Measurements from ENCODE around the gene KRTAP5-1. TPM values are rescaled to one million over a fixed set of nuclear protein-coding genes. Genes with fewer than 3 reads are reported as not detected.
A peak's percentile ranks its signal among the peaks of the same experiment; 100 is the strongest.
"Not testable (repeated sequence)": the region's sequence is repeated elsewhere in the genome, so short reads cannot be mapped to it uniquely, and the experiment has no call there.

The KRTAP5-1 gene
- total RNA-seq, 2 experiments from 2014 or later, result not detected

- CTCF ChIA-PET, result interaction anchor here (1.4 to 1.8 kb wide), 2 partner anchors 10 to 33 kb away, joined by 4 to 5 read pairs; no protein-coding TSS in a partner anchor
- peak; percentile 21 for DNase-seq
- H3K36me3 Mint-ChIP-seq (ENCODE audit: low read depth); intact Hi-C loops (cut with micrococcal nuclease); H3K4me3 Mint-ChIP-seq; POLR2A ChIA-PET; H3K4me1 Mint-ChIP-seq (ENCODE audit: low read depth); H3K9me3 Mint-ChIP-seq; H3K27ac Mint-ChIP-seq: not testable (repeated sequence)
- H3K27me3 Mint-ChIP-seq, result peaks cover 28% of the 10 kb centered on the region
- ATAC-seq, result peak; percentile 55
Observed at GRCh38 chr11:1605923-1606322, 20.8 kb upstream of the KRTAP5-1 start.

GRCh38 chr11:1604711-1605110, 19.6 kb upstream of the KRTAP5-1 start:
- CTCF ChIA-PET, result interaction anchor here (1.4 to 1.8 kb wide), 2 partner anchors 9 to 35 kb away, joined by 4 to 5 read pairs; no protein-coding TSS in a partner anchor
- POLR2A ChIA-PET, result no interaction called here

DNA sequence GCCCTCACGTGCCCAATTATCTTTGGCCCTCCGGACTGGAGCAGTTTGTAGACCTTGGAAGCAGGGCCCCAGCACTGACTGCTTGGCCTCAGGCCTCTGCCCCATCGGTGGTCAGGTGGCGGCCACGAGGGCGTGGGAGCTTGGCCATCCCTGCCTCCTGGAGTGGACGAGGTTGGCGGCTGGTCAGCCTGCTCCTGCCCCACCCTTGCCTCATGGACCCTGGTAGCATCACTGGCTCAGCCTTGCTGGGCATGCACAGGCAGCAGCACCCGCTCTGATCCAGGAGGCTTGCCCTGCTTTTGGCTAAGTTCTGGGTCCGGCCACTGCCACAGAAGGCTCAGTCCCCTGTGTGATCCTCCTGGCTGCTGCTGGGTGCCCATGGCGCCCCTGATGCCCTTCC, 19.1 kb upstream of the KRTAP5-1 start:
- Mint-ChIP-seq H3K36me3 (ENCODE audit: low read depth) (no peaks in the 10 kb centered on the region), H3K27me3 (peaks cover 30% of the 10 kb centered on the region), H3K27ac (no peak overlapping the region), H3K9me3 (no peaks in the 10 kb centered on the region), H3K4me1 (ENCODE audit: low read depth) (peaks cover 2% of the 10 kb centered on the region), H3K4me3 (no peak overlapping the region)
- TF ChIP-seq CTCF (IDR thresholded peaks at IDR 0.05), result no peak
- ChIA-PET CTCF (no interaction called here), POLR2A (no interaction called here)
- ATAC-seq (no peak), DNase-seq (no peak)
- intact Hi-C loops (cut with micrococcal nuclease), result no loop called here

More at GRCh38 chr11:1604711-1605110, 19.6 kb upstream of the KRTAP5-1 start:
- DNase-seq, result no peak
- Mint-ChIP-seq H3K27me3 (peaks cover 26% of the 10 kb centered on the region), H3K4me3 (no peak overlapping the region), H3K27ac (no peak overlapping the region), H3K4me1 (ENCODE audit: low read depth) (peaks cover 2% of the 10 kb centered on the region), H3K36me3 (ENCODE audit: low read depth) (no peaks in the 10 kb centered on the region), H3K9me3 (no peaks in the 10 kb centered on the region)
- TF ChIP-seq CTCF (IDR thresholded peaks at IDR 0.05), result no peak
- no peak for ATAC-seq
- intact Hi-C loops (cut with micrococcal nuclease), result no loop called here

GRCh38 chr11:1603629-1604028, 18.5 kb upstream of the KRTAP5-1 start:
- ChIA-PET POLR2A (no interaction called here), CTCF (no interaction called here)
- Mint-ChIP-seq H3K27me3 (peaks cover 35% of the 10 kb centered on the region), H3K36me3 (ENCODE audit: low read depth) (no peaks in the 10 kb centered on the region), H3K4me3 (no peak overlapping the region), H3K9me3 (no peaks in the 10 kb centered on the region), H3K4me1 (ENCODE audit: low read depth) (peaks cover 2% of the 10 kb centered on the region), H3K27ac (no peak overlapping the region)
- DNase-seq (no peak), ATAC-seq (no peak)
- intact Hi-C loops (cut with micrococcal nuclease), result no loop called here
- no peak for TF ChIP-seq CTCF (IDR thresholded peaks at IDR 0.05)

GRCh38 chr11:1601663-1602062, 16.6 kb upstream of the KRTAP5-1 start:
- intact Hi-C loops (cut with micrococcal nuclease); DNase-seq; POLR2A ChIA-PET; H3K27ac Mint-ChIP-seq; ATAC-seq; H3K36me3 Mint-ChIP-seq (ENCODE audit: low read depth); H3K4me3 Mint-ChIP-seq; H3K4me1 Mint-ChIP-seq (ENCODE audit: low read depth); H3K9me3 Mint-ChIP-seq: not testable (repeated sequence)
- H3K27me3 Mint-ChIP-seq, result peaks cover 37% of the 10 kb centered on the region
- CTCF ChIA-PET, result interaction anchor here (1.3 kb wide), 1 partner anchor 39 kb away, joined by 3 read pairs; no protein-coding TSS in a partner anchor

- ATAC-seq (no peak), DNase-seq (no peak)
- H3K27ac Mint-ChIP-seq, result no peak overlapping the region
- H3K36me3 Mint-ChIP-seq (ENCODE audit: low read depth), result no peaks in the 10 kb centered on the region
- POLR2A ChIA-PET, result no interaction called here
- no peaks in the 10 kb centered on the region for H3K4me1 Mint-ChIP-seq (ENCODE audit: low read depth)
- H3K9me3 Mint-ChIP-seq, result no peaks in the 10 kb centered on the region
- intact Hi-C loops (cut with micrococcal nuclease), result no loop called here
- no peak for TF ChIP-seq CTCF (IDR thresholded peaks at IDR 0.05)
- CTCF ChIA-PET, result no interaction called here
- H3K4me3 Mint-ChIP-seq, result no peak overlapping the region
- peaks cover 42% of the 10 kb centered on the region for H3K27me3 Mint-ChIP-seq
Observed at GRCh38 chr11:1600626-1601025, 15.5 kb upstream of the KRTAP5-1 start.

Measured in activated CD8-positive, alpha-beta T cell treated with anti-CD3 and anti-CD28 coated beads for 36 hours (primary cell).